WTC11 (cell line): ENCODE measurements around the gene DDI2. TPM values are rescaled to one million over a fixed set of nuclear protein-coding genes. Genes with fewer than 3 reads are reported as not detected.

Source experiments
- ATAC-seq: fragments of 200-7000 bp; cut with Tn5 transposase; 2 replicates; pipeline ENCODE4 v1.10.0; 2021; ENCODE audit warnings: mild to moderate bottlenecking, moderate library complexity
- CTCF ChIA-PET: fragments of 300-600 bp; sonication (Branson Sonifier 250); formaldehyde crosslinking; loops from one replicate; lab custom pipeline; 2021; ENCODE audit warnings: antibody characterized with exemption; lab: Charles Lee
- POLR2A ChIA-PET: fragments of 350-600 bp; sonication (Branson Sonifier 250); formaldehyde crosslinking; loops from one replicate; lab custom pipeline; 2021; ENCODE audit warnings: antibody characterized with exemption; lab: Charles Lee
- DNase-seq: peaks from one replicate; pipeline ENCODE4 v3.0.0; 2021; ENCODE audit warnings: low spot score
- H3K27ac Mint-ChIP-seq: 2 replicates; pipeline ENCODE4 v1.8.0; 2021; ENCODE audit warnings: mixed read lengths
- H3K27me3 Mint-ChIP-seq: 2 replicates; pipeline ENCODE4 v1.8.0; 2021; ENCODE audit warnings: low read depth, mild to moderate bottlenecking, moderate library complexity, mixed read lengths
- H3K36me3 Mint-ChIP-seq: 2 replicates; pipeline ENCODE4 v1.8.0; 2021; ENCODE audit warnings: mixed read lengths
- H3K4me1 Mint-ChIP-seq: 2 replicates; pipeline ENCODE4 v1.8.0; 2022; ENCODE audit warnings: mixed read lengths
- H3K4me3 Mint-ChIP-seq: 2 replicates; pipeline ENCODE4 v1.8.0; 2021; ENCODE audit warnings: mild to moderate bottlenecking, moderate library complexity, mixed read lengths
- H3K9me3 Mint-ChIP-seq: 2 replicates; pipeline ENCODE4 v1.8.0; 2021; ENCODE audit warnings: mixed read lengths
- GRHL2 ChIP-seq: fragments of 250-450 bp; sonication (Bioruptor Pico); IDR thresholded peaks from 2 replicates; pipeline ENCODE4 v1.8.0; 2022; ENCODE audit warnings: mild to moderate bottlenecking, moderate library complexity; ENCODE audit not compliant: insufficient replicate concordance, severe bottlenecking
- JUN ChIP-seq: sonication (generic); formaldehyde crosslinking; IDR thresholded peaks from 2 replicates; pipeline ENCODE4 v1.8.0; 2023; ENCODE audit warnings: mild to moderate bottlenecking, missing genetic modification reagents
- MXD4 ChIP-seq: fragments of 250-450 bp; sonication (Bioruptor Pico); IDR thresholded peaks from 2 replicates; pipeline ENCODE4 v1.8.0; 2021; ENCODE audit warnings: mild to moderate bottlenecking, moderate library complexity, borderline replicate concordance
- NFYB ChIP-seq: sonication (generic); formaldehyde crosslinking; conservative IDR thresholded peaks from 2 replicates; pipeline ENCODE4 v1.8.0; 2022; ENCODE audit warnings: low read depth, missing genetic modification reagents
- NR2C2 ChIP-seq: sonication (generic); formaldehyde crosslinking; IDR thresholded peaks from 2 replicates; pipeline ENCODE4 v1.8.0; 2022; ENCODE audit warnings: mild to moderate bottlenecking, missing genetic modification reagents
- PRRX2 ChIP-seq: fragments of 250-450 bp; sonication (Bioruptor Pico); IDR thresholded peaks from 2 replicates; pipeline ENCODE4 v1.8.0; 2021; ENCODE audit warnings: mild to moderate bottlenecking
- SMAD4 ChIP-seq: sonication (generic); formaldehyde crosslinking; IDR thresholded peaks from 2 replicates; pipeline ENCODE4 v1.8.0; 2022; ENCODE audit warnings: mild to moderate bottlenecking, missing genetic modification reagents
- SOX15 ChIP-seq: fragments of 250-450 bp; sonication (Bioruptor Pico); IDR thresholded peaks from 2 replicates; pipeline ENCODE4 v1.9.0; 2021; ENCODE audit warnings: mild to moderate bottlenecking
- TEAD1 ChIP-seq: sonication (generic); formaldehyde crosslinking; IDR thresholded peaks from 2 replicates; pipeline ENCODE4 v1.8.0; 2022; ENCODE audit warnings: mild to moderate bottlenecking, missing genetic modification reagents
- ZNF121 ChIP-seq: sonication (generic); formaldehyde crosslinking; IDR thresholded peaks from 2 replicates; pipeline ENCODE4 v1.8.0; 2023; ENCODE audit warnings: missing genetic modification reagents
- total RNA-seq: library from RNA; stranded (reverse); gene quantifications from 3 replicates; pipeline ENCODE4 v1.2.3, GENCODE V29; 2021
- TF ChIP-seq, protein P1 (sequence below): sonication (generic); formaldehyde crosslinking; IDR thresholded peaks from 2 replicates; pipeline ENCODE4 v1.8.0; 2022; ENCODE audit warnings: mild to moderate bottlenecking, missing genetic modification reagents
- TF ChIP-seq, protein P2 (sequence below): fragments of 250-450 bp; sonication (Bioruptor Pico); IDR thresholded peaks from 2 replicates; pipeline ENCODE4 v1.8.0; 2021; ENCODE audit warnings: mild to moderate bottlenecking
- TF ChIP-seq, protein P3 (sequence below): sonication (generic); formaldehyde crosslinking; conservative IDR thresholded peaks from 2 replicates; pipeline ENCODE4 v1.8.1; 2023; ENCODE audit warnings: mild to moderate bottlenecking, low read depth, missing genetic modification reagents, moderate library complexity
- TF ChIP-seq, protein P4 (sequence below): fragments of 200-600 bp; IDR thresholded peaks from 2 replicates; pipeline ENCODE4 v1.8.0; 2022; ENCODE audit warnings: antibody characterized with exemption
- TF ChIP-seq, protein P5 (sequence below): sonication (generic); formaldehyde crosslinking; IDR thresholded peaks from 2 replicates; pipeline ENCODE4 v1.8.1; 2022; ENCODE audit warnings: low read depth, missing genetic modification reagents, borderline replicate concordance
- TF ChIP-seq, protein P6 (sequence below): sonication (generic); formaldehyde crosslinking; IDR thresholded peaks from 2 replicates; pipeline ENCODE4 v1.8.1; 2023; ENCODE audit warnings: mild to moderate bottlenecking, missing genetic modification reagents
- TF ChIP-seq, protein P7 (sequence below): sonication (generic); formaldehyde crosslinking; IDR thresholded peaks from 2 replicates; pipeline ENCODE4 v1.8.1; 2023; ENCODE audit warnings: mild to moderate bottlenecking, missing genetic modification reagents, moderate library complexity
- TF ChIP-seq, protein P8 (sequence below): sonication (generic); formaldehyde crosslinking; IDR thresholded peaks from 2 replicates; pipeline ENCODE4 v1.8.0; 2023; ENCODE audit warnings: missing genetic modification reagents, mild to moderate bottlenecking, borderline replicate concordance

Gene DDI2
- total RNA-seq, 1 experiment from 2014 or later = 34.2 TPM

DNA sequence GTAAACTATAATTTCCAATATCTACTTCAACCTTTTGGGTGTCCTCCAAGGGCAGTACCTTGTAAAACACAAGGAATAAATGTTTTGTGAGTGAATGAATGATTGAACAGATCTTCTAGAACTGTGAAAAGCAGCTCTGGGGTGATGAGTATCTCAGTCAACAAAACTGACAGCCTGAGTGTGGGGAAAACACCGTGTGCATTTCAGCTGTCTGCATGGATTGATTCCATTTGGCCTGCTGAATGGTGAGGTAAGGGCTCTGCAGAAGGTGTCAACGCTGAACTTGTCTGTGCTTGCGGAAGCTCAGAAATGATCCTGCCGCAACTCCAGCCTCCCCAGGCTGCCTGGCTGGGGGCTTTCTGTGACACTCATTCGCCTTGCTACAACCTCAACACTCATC is 25.0 kb upstream of the DDI2 start:
- DNase-seq (no peak), ATAC-seq (no peak)
- Mint-ChIP-seq H3K4me1 (peaks cover 7% of the 10 kb centered on the region), H3K4me3 (no peak overlapping the region), H3K27ac (no peak overlapping the region), H3K9me3 (peaks cover 7% of the 10 kb centered on the region), H3K36me3 (peaks cover 7% of the 10 kb centered on the region), H3K27me3 (no peaks in the 10 kb centered on the region)
- TF ChIP-seq, protein P1, sequence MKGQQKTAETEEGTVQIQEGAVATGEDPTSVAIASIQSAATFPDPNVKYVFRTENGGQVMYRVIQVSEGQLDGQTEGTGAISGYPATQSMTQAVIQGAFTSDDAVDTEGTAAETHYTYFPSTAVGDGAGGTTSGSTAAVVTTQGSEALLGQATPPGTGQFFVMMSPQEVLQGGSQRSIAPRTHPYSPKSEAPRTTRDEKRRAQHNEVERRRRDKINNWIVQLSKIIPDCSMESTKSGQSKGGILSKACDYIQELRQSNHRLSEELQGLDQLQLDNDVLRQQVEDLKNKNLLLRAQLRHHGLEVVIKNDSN (CRISPR knock-in tag) = no peak
- TF ChIP-seq, protein P2, sequence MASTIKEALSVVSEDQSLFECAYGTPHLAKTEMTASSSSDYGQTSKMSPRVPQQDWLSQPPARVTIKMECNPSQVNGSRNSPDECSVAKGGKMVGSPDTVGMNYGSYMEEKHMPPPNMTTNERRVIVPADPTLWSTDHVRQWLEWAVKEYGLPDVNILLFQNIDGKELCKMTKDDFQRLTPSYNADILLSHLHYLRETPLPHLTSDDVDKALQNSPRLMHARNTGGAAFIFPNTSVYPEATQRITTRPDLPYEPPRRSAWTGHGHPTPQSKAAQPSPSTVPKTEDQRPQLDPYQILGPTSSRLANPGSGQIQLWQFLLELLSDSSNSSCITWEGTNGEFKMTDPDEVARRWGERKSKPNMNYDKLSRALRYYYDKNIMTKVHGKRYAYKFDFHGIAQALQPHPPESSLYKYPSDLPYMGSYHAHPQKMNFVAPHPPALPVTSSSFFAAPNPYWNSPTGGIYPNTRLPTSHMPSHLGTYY (CRISPR knock-in tag) = no peak
- no peak for TF ChIP-seq ZNF121
- TF ChIP-seq, protein P3, sequence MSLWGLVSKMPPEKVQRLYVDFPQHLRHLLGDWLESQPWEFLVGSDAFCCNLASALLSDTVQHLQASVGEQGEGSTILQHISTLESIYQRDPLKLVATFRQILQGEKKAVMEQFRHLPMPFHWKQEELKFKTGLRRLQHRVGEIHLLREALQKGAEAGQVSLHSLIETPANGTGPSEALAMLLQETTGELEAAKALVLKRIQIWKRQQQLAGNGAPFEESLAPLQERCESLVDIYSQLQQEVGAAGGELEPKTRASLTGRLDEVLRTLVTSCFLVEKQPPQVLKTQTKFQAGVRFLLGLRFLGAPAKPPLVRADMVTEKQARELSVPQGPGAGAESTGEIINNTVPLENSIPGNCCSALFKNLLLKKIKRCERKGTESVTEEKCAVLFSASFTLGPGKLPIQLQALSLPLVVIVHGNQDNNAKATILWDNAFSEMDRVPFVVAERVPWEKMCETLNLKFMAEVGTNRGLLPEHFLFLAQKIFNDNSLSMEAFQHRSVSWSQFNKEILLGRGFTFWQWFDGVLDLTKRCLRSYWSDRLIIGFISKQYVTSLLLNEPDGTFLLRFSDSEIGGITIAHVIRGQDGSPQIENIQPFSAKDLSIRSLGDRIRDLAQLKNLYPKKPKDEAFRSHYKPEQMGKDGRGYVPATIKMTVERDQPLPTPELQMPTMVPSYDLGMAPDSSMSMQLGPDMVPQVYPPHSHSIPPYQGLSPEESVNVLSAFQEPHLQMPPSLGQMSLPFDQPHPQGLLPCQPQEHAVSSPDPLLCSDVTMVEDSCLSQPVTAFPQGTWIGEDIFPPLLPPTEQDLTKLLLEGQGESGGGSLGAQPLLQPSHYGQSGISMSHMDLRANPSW (CRISPR knock-in tag) = no peak
- no peak for TF ChIP-seq NFYB
- TF ChIP-seq MXD4 (CRISPR knock-in tag) = no peak
- TF ChIP-seq, protein P4, sequence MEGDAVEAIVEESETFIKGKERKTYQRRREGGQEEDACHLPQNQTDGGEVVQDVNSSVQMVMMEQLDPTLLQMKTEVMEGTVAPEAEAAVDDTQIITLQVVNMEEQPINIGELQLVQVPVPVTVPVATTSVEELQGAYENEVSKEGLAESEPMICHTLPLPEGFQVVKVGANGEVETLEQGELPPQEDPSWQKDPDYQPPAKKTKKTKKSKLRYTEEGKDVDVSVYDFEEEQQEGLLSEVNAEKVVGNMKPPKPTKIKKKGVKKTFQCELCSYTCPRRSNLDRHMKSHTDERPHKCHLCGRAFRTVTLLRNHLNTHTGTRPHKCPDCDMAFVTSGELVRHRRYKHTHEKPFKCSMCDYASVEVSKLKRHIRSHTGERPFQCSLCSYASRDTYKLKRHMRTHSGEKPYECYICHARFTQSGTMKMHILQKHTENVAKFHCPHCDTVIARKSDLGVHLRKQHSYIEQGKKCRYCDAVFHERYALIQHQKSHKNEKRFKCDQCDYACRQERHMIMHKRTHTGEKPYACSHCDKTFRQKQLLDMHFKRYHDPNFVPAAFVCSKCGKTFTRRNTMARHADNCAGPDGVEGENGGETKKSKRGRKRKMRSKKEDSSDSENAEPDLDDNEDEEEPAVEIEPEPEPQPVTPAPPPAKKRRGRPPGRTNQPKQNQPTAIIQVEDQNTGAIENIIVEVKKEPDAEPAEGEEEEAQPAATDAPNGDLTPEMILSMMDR = no peak
- TF ChIP-seq GRHL2 = no peak
- TF ChIP-seq PRRX2 (CRISPR knock-in tag) = no peak
- TF ChIP-seq TEAD1 = no peak
- ChIA-PET CTCF (interaction anchor here (0.9 to 1.6 kb wide), 2 partner anchors 8 to 11 kb away, joined by 3 to 8 read pairs; partner anchors contain the start of gene AGMAT), POLR2A (interaction anchor here (0.6 kb wide), 1 partner anchor 254 kb away, joined by 4 read pairs; no protein-coding TSS in a partner anchor)

DNA sequence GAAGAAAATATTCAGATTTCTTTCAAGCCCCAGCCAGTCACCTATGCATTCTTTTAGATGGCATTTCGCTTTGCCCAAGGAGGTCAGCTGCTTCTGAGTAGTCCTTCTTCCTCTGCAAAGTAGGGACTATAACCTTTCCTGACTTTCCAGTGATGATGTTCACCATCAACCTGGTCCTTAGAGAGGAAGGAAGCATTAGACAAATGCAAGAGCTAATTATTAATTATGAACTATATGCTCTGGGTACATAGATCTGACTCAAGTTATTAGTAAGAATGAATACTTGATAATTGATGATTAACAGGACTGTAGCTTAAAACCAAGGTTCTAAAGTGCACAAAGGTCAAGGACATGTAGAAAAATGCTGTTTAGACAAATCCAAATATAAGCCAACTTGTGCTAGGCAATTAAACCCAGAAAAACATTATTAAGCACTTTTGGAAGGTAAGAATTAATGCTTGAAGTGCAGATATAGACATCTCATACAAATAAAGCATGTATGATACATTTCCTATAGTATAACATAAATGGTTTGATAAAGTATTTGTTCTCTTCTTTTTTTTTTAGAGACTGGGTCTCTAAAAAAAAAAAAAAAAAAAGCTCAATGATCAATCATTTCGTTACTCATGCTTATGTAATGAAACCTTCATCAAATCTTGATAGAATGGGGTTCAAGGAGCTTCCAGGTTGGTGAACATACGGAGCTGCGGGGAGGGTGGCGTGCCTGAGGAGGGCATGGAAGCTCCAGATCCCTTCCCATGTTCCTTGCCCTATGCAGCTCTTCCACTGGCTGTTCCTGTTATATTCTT is 21.2 kb upstream of the DDI2 start:
- DNase-seq = no peak
- TF ChIP-seq NR2C2 (CRISPR knock-in tag) (no peak), SMAD4 (CRISPR knock-in tag) (no peak), SOX15 (no peak), MXD4 (CRISPR knock-in tag) (no peak), JUN (CRISPR knock-in tag) (no peak)
- TF ChIP-seq, protein P5, sequence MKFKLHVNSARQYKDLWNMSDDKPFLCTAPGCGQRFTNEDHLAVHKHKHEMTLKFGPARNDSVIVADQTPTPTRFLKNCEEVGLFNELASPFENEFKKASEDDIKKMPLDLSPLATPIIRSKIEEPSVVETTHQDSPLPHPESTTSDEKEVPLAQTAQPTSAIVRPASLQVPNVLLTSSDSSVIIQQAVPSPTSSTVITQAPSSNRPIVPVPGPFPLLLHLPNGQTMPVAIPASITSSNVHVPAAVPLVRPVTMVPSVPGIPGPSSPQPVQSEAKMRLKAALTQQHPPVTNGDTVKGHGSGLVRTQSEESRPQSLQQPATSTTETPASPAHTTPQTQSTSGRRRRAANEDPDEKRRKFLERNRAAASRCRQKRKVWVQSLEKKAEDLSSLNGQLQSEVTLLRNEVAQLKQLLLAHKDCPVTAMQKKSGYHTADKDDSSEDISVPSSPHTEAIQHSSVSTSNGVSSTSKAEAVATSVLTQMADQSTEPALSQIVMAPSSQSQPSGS (CRISPR knock-in tag) = no peak
- TF ChIP-seq, protein P6, sequence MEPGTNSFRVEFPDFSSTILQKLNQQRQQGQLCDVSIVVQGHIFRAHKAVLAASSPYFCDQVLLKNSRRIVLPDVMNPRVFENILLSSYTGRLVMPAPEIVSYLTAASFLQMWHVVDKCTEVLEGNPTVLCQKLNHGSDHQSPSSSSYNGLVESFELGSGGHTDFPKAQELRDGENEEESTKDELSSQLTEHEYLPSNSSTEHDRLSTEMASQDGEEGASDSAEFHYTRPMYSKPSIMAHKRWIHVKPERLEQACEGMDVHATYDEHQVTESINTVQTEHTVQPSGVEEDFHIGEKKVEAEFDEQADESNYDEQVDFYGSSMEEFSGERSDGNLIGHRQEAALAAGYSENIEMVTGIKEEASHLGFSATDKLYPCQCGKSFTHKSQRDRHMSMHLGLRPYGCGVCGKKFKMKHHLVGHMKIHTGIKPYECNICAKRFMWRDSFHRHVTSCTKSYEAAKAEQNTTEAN (CRISPR knock-in tag) = no peak
- TF ChIP-seq, protein P7, sequence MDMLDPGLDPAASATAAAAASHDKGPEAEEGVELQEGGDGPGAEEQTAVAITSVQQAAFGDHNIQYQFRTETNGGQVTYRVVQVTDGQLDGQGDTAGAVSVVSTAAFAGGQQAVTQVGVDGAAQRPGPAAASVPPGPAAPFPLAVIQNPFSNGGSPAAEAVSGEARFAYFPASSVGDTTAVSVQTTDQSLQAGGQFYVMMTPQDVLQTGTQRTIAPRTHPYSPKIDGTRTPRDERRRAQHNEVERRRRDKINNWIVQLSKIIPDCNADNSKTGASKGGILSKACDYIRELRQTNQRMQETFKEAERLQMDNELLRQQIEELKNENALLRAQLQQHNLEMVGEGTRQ (CRISPR knock-in tag) = no peak
- TF ChIP-seq, protein P8, sequence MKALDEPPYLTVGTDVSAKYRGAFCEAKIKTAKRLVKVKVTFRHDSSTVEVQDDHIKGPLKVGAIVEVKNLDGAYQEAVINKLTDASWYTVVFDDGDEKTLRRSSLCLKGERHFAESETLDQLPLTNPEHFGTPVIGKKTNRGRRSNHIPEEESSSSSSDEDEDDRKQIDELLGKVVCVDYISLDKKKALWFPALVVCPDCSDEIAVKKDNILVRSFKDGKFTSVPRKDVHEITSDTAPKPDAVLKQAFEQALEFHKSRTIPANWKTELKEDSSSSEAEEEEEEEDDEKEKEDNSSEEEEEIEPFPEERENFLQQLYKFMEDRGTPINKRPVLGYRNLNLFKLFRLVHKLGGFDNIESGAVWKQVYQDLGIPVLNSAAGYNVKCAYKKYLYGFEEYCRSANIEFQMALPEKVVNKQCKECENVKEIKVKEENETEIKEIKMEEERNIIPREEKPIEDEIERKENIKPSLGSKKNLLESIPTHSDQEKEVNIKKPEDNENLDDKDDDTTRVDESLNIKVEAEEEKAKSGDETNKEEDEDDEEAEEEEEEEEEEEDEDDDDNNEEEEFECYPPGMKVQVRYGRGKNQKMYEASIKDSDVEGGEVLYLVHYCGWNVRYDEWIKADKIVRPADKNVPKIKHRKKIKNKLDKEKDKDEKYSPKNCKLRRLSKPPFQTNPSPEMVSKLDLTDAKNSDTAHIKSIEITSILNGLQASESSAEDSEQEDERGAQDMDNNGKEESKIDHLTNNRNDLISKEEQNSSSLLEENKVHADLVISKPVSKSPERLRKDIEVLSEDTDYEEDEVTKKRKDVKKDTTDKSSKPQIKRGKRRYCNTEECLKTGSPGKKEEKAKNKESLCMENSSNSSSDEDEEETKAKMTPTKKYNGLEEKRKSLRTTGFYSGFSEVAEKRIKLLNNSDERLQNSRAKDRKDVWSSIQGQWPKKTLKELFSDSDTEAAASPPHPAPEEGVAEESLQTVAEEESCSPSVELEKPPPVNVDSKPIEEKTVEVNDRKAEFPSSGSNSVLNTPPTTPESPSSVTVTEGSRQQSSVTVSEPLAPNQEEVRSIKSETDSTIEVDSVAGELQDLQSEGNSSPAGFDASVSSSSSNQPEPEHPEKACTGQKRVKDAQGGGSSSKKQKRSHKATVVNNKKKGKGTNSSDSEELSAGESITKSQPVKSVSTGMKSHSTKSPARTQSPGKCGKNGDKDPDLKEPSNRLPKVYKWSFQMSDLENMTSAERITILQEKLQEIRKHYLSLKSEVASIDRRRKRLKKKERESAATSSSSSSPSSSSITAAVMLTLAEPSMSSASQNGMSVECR (CRISPR knock-in tag) = no peak

More for the DNA sequence above, 21.2 kb upstream of the DDI2 start:
- no peak overlapping the region for H3K27ac Mint-ChIP-seq
- H3K4me1 Mint-ChIP-seq = peaks cover 7% of the 10 kb centered on the region
- H3K36me3 Mint-ChIP-seq = no peaks in the 10 kb centered on the region
- POLR2A ChIA-PET = interaction anchor here (0.8 kb wide), 1 partner anchor 29 kb away, joined by 3 read pairs; no protein-coding TSS in a partner anchor
- peak; percentile 16; the same call in 1 of the 2 replicates for ATAC-seq
- H3K4me3 Mint-ChIP-seq = no peak overlapping the region
- peaks cover 5% of the 10 kb centered on the region for H3K27me3 Mint-ChIP-seq
- CTCF ChIA-PET = interaction anchor here (0.7 to 4.7 kb wide), 5 partner anchors 16 to 164 kb away, joined by 3 to 26 read pairs (median 6); partner anchors contain the start of gene TMEM82
- no peaks in the 10 kb centered on the region for H3K9me3 Mint-ChIP-seq
